PFSK-1 (cell line): Measurements from ENCODE around the gene NELFCD.

Source experiments
- FOXP2 ChIP-seq: optimal IDR thresholded peaks from 2 replicates; pipeline ENCODE3; 2011; ENCODE audit warnings: borderline replicate concordance, control low read depth, inconsistent platforms; ENCODE audit not compliant: insufficient read depth; ENCODE audit errors: extremely low read length, extremely low read depth
- POLR2AphosphoS5 ChIP-seq: IDR thresholded peaks from 2 replicates; pipeline ENCODE4 v1.6.1; 2012; ENCODE audit warnings: low read depth, mild to moderate bottlenecking, control low read depth, low read length, moderate library complexity
- SIN3A ChIP-seq: IDR thresholded peaks from 2 replicates; pipeline ENCODE4 v1.6.1; 2012; ENCODE audit warnings: mild to moderate bottlenecking, low read length, moderate library complexity, borderline replicate concordance; ENCODE audit not compliant: insufficient read depth
- TAF1 ChIP-seq: IDR thresholded peaks from 2 replicates; pipeline ENCODE4 v1.6.1; 2012; ENCODE audit warnings: low read length, control low read depth, borderline replicate concordance; ENCODE audit not compliant: insufficient read depth
- TF ChIP-seq, protein P1 (sequence below), 2 experiments: IDR thresholded peaks; 2 replicates each; pipeline versions ENCODE4 v1.6.1 to v1.8.0; 2011 to 2012; ENCODE audit warnings: low read depth in 2 of 2, low read length in 2 of 2, control low read depth in 1 of 2, inconsistent platforms in 1 of 2, mild to moderate bottlenecking in 1 of 2, moderate library complexity in 1 of 2; ENCODE audit not compliant: insufficient read depth in 1 of 2

- TF ChIP-seq TAF1 (no peak), POLR2AphosphoS5 (no peak), FOXP2 (no peak), SIN3A (no peak)
- TF ChIP-seq, protein P1, sequence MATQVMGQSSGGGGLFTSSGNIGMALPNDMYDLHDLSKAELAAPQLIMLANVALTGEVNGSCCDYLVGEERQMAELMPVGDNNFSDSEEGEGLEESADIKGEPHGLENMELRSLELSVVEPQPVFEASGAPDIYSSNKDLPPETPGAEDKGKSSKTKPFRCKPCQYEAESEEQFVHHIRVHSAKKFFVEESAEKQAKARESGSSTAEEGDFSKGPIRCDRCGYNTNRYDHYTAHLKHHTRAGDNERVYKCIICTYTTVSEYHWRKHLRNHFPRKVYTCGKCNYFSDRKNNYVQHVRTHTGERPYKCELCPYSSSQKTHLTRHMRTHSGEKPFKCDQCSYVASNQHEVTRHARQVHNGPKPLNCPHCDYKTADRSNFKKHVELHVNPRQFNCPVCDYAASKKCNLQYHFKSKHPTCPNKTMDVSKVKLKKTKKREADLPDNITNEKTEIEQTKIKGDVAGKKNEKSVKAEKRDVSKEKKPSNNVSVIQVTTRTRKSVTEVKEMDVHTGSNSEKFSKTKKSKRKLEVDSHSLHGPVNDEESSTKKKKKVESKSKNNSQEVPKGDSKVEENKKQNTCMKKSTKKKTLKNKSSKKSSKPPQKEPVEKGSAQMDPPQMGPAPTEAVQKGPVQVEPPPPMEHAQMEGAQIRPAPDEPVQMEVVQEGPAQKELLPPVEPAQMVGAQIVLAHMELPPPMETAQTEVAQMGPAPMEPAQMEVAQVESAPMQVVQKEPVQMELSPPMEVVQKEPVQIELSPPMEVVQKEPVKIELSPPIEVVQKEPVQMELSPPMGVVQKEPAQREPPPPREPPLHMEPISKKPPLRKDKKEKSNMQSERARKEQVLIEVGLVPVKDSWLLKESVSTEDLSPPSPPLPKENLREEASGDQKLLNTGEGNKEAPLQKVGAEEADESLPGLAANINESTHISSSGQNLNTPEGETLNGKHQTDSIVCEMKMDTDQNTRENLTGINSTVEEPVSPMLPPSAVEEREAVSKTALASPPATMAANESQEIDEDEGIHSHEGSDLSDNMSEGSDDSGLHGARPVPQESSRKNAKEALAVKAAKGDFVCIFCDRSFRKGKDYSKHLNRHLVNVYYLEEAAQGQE (IDR thresholded peaks at IDR 0.05; ENCODE audit: insufficient read depth in 1 of 2, low read depth in 2 of 2, low read length in 2 of 2), result no peak
Measured at GRCh38 chr20:58986968-58987517, 6.0 kb downstream of the NELFCD start.
